RKO (cell line): Measurements from ENCODE around the gene CNTFR.
A peak's percentile ranks its signal among the peaks of the same experiment; 100 is the strongest.
"Not testable (repeated sequence)": the region's sequence is repeated elsewhere in the genome, so short reads cannot be mapped to it uniquely, and the experiment has no call there.

Source experiments
- DNase-seq: peaks from one replicate; pipeline ENCODE4 v3.0.0-alpha.2; 2016; ENCODE audit warnings: low spot score

CNTFR gene

GRCh38 chr9:34589636-34590380 is at the start of gene CNTFR:
TSS of gene CNTFR (minus strand) at chr9:34589724. CDS start at chr9:34568981, 20,743 bp downstream.
- no peak for DNase-seq

GRCh38 chr9:34639322-34639721 is 49.8 kb upstream of the CNTFR start:
- not testable (repeated sequence) for DNase-seq

- no peak for DNase-seq
These were observed 48.6 kb upstream of the CNTFR start for GRCh38 chr9:34638138-34638445.

- peak; percentile 91 for DNase-seq
These were observed 48.0 kb upstream of the CNTFR start, which contains the start of gene SIGMAR1 for GRCh38 chr9:34637356-34638137. TSS of gene SIGMAR1 (minus strand) at chr9:34637787. CDS start at chr9:34637697, 90 bp downstream.

- DNase-seq = peak; percentile 43
These were observed 47.3 kb upstream of the CNTFR start for GRCh38 chr9:34636791-34637355.

- no peak for DNase-seq
These were observed 46.0 kb upstream of the CNTFR start for GRCh38 chr9:34635556-34635955.

- DNase-seq = no peak
These were observed 45.2 kb upstream of the CNTFR start for GRCh38 chr9:34634551-34635248.

GRCh38 chr9:34633851-34634550 is 44.5 kb upstream of the CNTFR start:
- peak; percentile 80 for DNase-seq

- DNase-seq = no peak
These were observed 43.6 kb upstream of the CNTFR start for GRCh38 chr9:34633166-34633565.

GRCh38 chr9:34630402-34631154 is 41.1 kb upstream of the CNTFR start:
- no peak for DNase-seq

- DNase-seq = no peak
These were observed 39.9 kb upstream of the CNTFR start for GRCh38 chr9:34629491-34629808.

- no peak for DNase-seq
These were observed 39.3 kb upstream of the CNTFR start, which contains the start of gene ARID3C for GRCh38 chr9:34628656-34629490. TSS of gene ARID3C (minus strand) at chr9:34629066. CDS start at chr9:34628014, 1,052 bp downstream.

GRCh38 chr9:34627716-34628655 is 38.5 kb upstream of the CNTFR start:
- no peak for DNase-seq

- DNase-seq = no peak
These were observed 35.6 kb upstream of the CNTFR start for GRCh38 chr9:34625186-34625486.

- DNase-seq = no peak
These were observed 35.1 kb upstream of the CNTFR start for GRCh38 chr9:34624475-34625185.

GRCh38 chr9:34623374-34624235 is 34.1 kb upstream of the CNTFR start:
- DNase-seq = no peak
